GM12891 (cell line): ENCODE results near the gene SMNDC1.
A peak's percentile ranks its signal among the peaks of the same experiment; 100 is the strongest.

Experiments
- POLR2A ChIP-seq: IDR thresholded peaks from 2 replicates; pipeline ENCODE4 v1.6.1; 2011; ENCODE audit warnings: low read depth, low read length, control low read depth
- POLR2AphosphoS5 ChIP-seq: IDR thresholded peaks from 2 replicates; pipeline ENCODE4 v1.6.1; 2011; ENCODE audit warnings: low read depth, low read length, control low read depth
- SPI1 ChIP-seq: IDR thresholded peaks from 2 replicates; pipeline ENCODE4 v1.6.1; 2011; ENCODE audit warnings: low read depth, low read length, control low read depth
- TAF1 ChIP-seq: IDR thresholded peaks from 2 replicates; pipeline ENCODE4 v1.6.1; 2011; ENCODE audit warnings: low read depth, low read length, control low read depth

DNA sequence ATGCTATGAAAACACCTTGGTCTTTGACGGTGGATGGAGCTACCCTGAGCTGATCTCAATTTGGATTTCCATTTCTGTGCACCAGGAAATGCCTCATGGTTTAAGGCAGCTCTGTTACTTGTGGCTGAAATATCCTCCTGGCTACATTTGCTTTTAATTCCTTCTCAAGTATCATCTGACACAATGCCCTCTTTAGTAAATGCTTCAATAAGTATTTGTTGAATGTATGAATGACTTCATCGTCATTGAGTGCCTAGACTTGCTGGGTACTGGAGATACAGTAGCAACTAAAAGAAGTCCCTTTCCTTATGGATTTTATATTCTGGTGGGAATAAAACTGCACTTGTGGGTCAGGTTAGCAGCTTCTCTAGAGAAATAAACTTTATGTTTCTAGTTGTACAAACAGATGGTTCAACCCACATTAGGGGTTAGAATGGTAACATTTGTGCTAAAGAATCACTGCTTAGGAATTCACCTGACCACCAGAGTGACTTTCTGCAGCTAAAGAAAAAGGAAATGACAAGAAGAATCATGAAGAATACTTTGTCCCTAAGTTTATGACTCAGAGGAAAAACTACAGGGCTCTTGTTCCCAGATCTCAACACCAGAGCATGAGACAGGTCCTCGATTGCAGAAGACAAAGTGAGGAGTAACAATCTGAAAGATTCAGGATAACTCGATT lies 21.8 kb upstream of the SMNDC1 start:
- TF ChIP-seq POLR2AphosphoS5 (no peak), POLR2A (no peak), TAF1 (no peak), SPI1 (peak; percentile 40)
